ENCODE results near the gene AGAP1. TPM values are rescaled to one million over a fixed set of nuclear protein-coding genes. Genes with fewer than 3 reads are reported as not detected.

AGAP1 gene
- polyA plus RNA-seq, 1 donor from 2014 or later, result 17.4 TPM

GRCh38 chr2:235789552-235789951 is 295.7 kb downstream of the AGAP1 start:
- TF ChIP-seq TAF1 (IDR thresholded peaks at IDR 0.05; ENCODE audit: low read depth), result no peak
- TF ChIP-seq RAD21 (conservative IDR thresholded peaks at IDR 0.05), result no peak
- Histone ChIP-seq H3K27ac (ENCODE audit: low read length) (no peak overlapping the region), H3K79me2 (replicated peaks; ENCODE audit: insufficient read depth, low read length) (no peaks in the 10 kb centered on the region), H3K27me3 (ENCODE audit: insufficient read depth, low read depth, low read length) (no peaks in the 10 kb centered on the region), H3K4me3 (ENCODE audit: low read length) (no peak overlapping the region), H2AFZ (ENCODE audit: low read depth, low read length) (no peak overlapping the region), H3K9me2 (ENCODE audit: insufficient read depth, low read length) (no peaks in the 10 kb centered on the region), H3K4me2 (ENCODE audit: low read length) (no peak overlapping the region), H4K20me1 (ENCODE audit: insufficient read depth) (no peaks in the 10 kb centered on the region), H3K9me3 (ENCODE audit: low read length) (no peaks in the 10 kb centered on the region), H3K36me3 (ENCODE audit: insufficient read depth, low read length) (peaks cover 8% of the 10 kb centered on the region), H3F3A (ENCODE audit: insufficient read depth, low read length, poor library complexity, severe bottlenecking) (no peaks in the 10 kb centered on the region), H3K9ac (ENCODE audit: low read length) (no peak overlapping the region)

- H3K9ac ChIP-seq (ENCODE audit: low read length), result no peak overlapping the region
- TF ChIP-seq POLR2AphosphoS5 (IDR thresholded peaks at IDR 0.05) (no peak), RAD21 (conservative IDR thresholded peaks at IDR 0.05) (peak; percentile 66), CTCF (IDR thresholded peaks at IDR 0.05; ENCODE audit: poor library complexity, severe bottlenecking) (peak; percentile 60), MXI1 (conservative IDR thresholded peaks at IDR 0.05; ENCODE audit: poor library complexity, severe bottlenecking) (no peak), SMC3 (conservative IDR thresholded peaks at IDR 0.05; ENCODE audit: poor library complexity) (peak; percentile 69), REST (IDR thresholded peaks at IDR 0.05; ENCODE audit: borderline replicate concordance) (no peak), TAF1 (IDR thresholded peaks at IDR 0.05; ENCODE audit: low read depth) (no peak), EP300 (conservative IDR thresholded peaks at IDR 0.05; ENCODE audit: poor library complexity, severe bottlenecking) (no peak), EZH2 (IDR thresholded peaks at IDR 0.05; ENCODE audit: borderline replicate concordance, insufficient read depth, low read length, poor library complexity, severe bottlenecking) (no peak)
- H4K20me1 ChIP-seq (ENCODE audit: insufficient read depth), result no peaks in the 10 kb centered on the region
- no peaks in the 10 kb centered on the region for H3K9me3 ChIP-seq (ENCODE audit: low read length)
- no peaks in the 10 kb centered on the region for H3K27me3 ChIP-seq (ENCODE audit: insufficient read depth, low read depth, low read length)
- H3K4me2 ChIP-seq (ENCODE audit: low read length), result no peak overlapping the region
- H3K4me3 ChIP-seq (ENCODE audit: low read length), result no peak overlapping the region
- no peaks in the 10 kb centered on the region for H3K9me2 ChIP-seq (ENCODE audit: insufficient read depth, low read length)
- H3F3A ChIP-seq (ENCODE audit: insufficient read depth, low read length, poor library complexity, severe bottlenecking), result no peaks in the 10 kb centered on the region
- H3K36me3 ChIP-seq (ENCODE audit: insufficient read depth, low read length), result no peaks in the 10 kb centered on the region
- no peak overlapping the region for H3K27ac ChIP-seq (ENCODE audit: low read length)
- H3K79me2 ChIP-seq (replicated peaks; ENCODE audit: insufficient read depth, low read length), result no peaks in the 10 kb centered on the region
- H2AFZ ChIP-seq (ENCODE audit: low read depth, low read length), result no peak overlapping the region
Measured at GRCh38 chr2:235793163-235793752, 299.4 kb downstream of the AGAP1 start.

Data from neural cell (in vitro differentiated cells).